ENCODE data around the gene OPRD1. TPM values are rescaled to one million over a fixed set of nuclear protein-coding genes. Genes with fewer than 3 reads are reported as not detected.
A peak's percentile ranks its signal among the peaks of the same experiment; 100 is the strongest.

Gene OPRD1
- total and polyA plus RNA-seq, 2 donors (not counting 1 experiment from before 2014, with no cell fraction given), result not detected

- Histone ChIP-seq H3K4me2 (replicated peaks; ENCODE audit: low read depth, low read length, poor library complexity, severe bottlenecking) (no peak overlapping the region), H4K20me1 (ENCODE audit: control insufficient read depth, insufficient read depth, low read length, poor library complexity, severe bottlenecking) (peaks cover 16% of the 10 kb centered on the region), H3K79me2 (ENCODE audit: control insufficient read depth, insufficient read depth, low read length) (peaks cover 69% of the 10 kb centered on the region), H3K4me3 (ENCODE audit: control extremely low read depth in 1 of 5, extremely low read depth in 1 of 5, insufficient read depth in 1 of 5, low read depth in 2 of 5, low read length in 4 of 5) (no peak overlapping the region), H3K27me3 (replicated peaks in 1 of 4; ENCODE audit: control extremely low read depth in 1 of 4, control insufficient read depth in 3 of 4, insufficient read depth in 4 of 4, low read length in 3 of 4) (no peaks in the 10 kb centered on the region), H3K9me3 (ENCODE audit: control extremely low read depth in 1 of 3, control insufficient read depth in 2 of 3, insufficient read depth in 1 of 3, low read length in 2 of 3) (peaks cover 0 to 3% (median 0%) of the 10 kb centered on the region in 3 donors), H3K36me3 (replicated peaks in 1 of 2; ENCODE audit: control extremely low read depth in 1 of 2, control insufficient read depth in 1 of 2, extremely low read depth in 1 of 2, insufficient read depth in 2 of 2, low read length in 1 of 2) (peaks cover 1 to 19% of the 10 kb centered on the region in 2 experiments), H3K27ac (ENCODE audit: low read length in 2 of 2) (peak overlapping the region in 1 of 2 donors; percentile 5), H2AFZ (ENCODE audit: insufficient read depth, low read depth, low read length, poor library complexity, severe bottlenecking) (no peak overlapping the region), H3K9ac (ENCODE audit: low read length) (no peak overlapping the region), H3K4me1 (ENCODE audit: control insufficient read depth in 2 of 2, insufficient read depth in 2 of 2, low read length in 2 of 2) (peaks cover 6 to 8% of the 10 kb centered on the region in 2 donors)
- H3K9me3 Mint-ChIP-seq (ENCODE audit: insufficient read depth), result no peaks in the 10 kb centered on the region
- intact Hi-C loops (cut with micrococcal nuclease), result no loop called here
- H3K27me3 Mint-ChIP-seq, result no peaks in the 10 kb centered on the region
- ChIA-PET CTCF (interaction anchor here (0.7 to 8.0 kb wide), 3 partner anchors 17 to 135 kb away, joined by 3 to 72 read pairs (median 3); no protein-coding TSS in a partner anchor), POLR2A (no interaction called here)
- no peak overlapping the region for H3K4me3 Mint-ChIP-seq
- WGBS (ENCODE audit: insufficient coverage), result 44% methylated on average over 3 of the region's 3 CpGs
- peaks cover 46% of the 10 kb centered on the region for H3K4me1 Mint-ChIP-seq
- TF ChIP-seq EZH2 (IDR thresholded peaks at IDR 0.05; ENCODE audit: borderline replicate concordance, insufficient read depth, low read depth, low read length, poor library complexity, severe bottlenecking), result no peak
- TF ChIP-seq, protein P1, sequence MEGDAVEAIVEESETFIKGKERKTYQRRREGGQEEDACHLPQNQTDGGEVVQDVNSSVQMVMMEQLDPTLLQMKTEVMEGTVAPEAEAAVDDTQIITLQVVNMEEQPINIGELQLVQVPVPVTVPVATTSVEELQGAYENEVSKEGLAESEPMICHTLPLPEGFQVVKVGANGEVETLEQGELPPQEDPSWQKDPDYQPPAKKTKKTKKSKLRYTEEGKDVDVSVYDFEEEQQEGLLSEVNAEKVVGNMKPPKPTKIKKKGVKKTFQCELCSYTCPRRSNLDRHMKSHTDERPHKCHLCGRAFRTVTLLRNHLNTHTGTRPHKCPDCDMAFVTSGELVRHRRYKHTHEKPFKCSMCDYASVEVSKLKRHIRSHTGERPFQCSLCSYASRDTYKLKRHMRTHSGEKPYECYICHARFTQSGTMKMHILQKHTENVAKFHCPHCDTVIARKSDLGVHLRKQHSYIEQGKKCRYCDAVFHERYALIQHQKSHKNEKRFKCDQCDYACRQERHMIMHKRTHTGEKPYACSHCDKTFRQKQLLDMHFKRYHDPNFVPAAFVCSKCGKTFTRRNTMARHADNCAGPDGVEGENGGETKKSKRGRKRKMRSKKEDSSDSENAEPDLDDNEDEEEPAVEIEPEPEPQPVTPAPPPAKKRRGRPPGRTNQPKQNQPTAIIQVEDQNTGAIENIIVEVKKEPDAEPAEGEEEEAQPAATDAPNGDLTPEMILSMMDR (IDR thresholded peaks at IDR 0.05), result no peak
- H3K27ac Mint-ChIP-seq, result peak overlapping the region; percentile 68
- DNase-seq (no peak), ATAC-seq (ENCODE audit: low read depth) (no peak)
Observed at GRCh38 chr1:28898405-28898881, 86.5 kb downstream of the OPRD1 start.

GRCh38 chr1:28899267-28899666 is 87.3 kb downstream of the OPRD1 start:
- ChIA-PET POLR2A (no interaction called here), CTCF (interaction anchor here (0.9 to 8.0 kb wide), 4 partner anchors 16 to 303 kb away, joined by 3 to 72 read pairs (median 5); partner anchors contain the start of gene EPB41)
- DNase-seq, result no peak
- Histone ChIP-seq H3K4me3 (ENCODE audit: control extremely low read depth in 1 of 5, extremely low read depth in 1 of 5, insufficient read depth in 1 of 5, low read depth in 2 of 5, low read length in 4 of 5) (no peak overlapping the region), H3K36me3 (replicated peaks in 1 of 2; ENCODE audit: control extremely low read depth in 1 of 2, control insufficient read depth in 1 of 2, extremely low read depth in 1 of 2, insufficient read depth in 2 of 2, low read length in 1 of 2) (peaks cover 0 to 12% of the 10 kb centered on the region in 2 experiments), H3K27me3 (replicated peaks in 1 of 4; ENCODE audit: control extremely low read depth in 1 of 4, control insufficient read depth in 3 of 4, insufficient read depth in 4 of 4, low read length in 3 of 4) (no peaks in the 10 kb centered on the region), H3K79me2 (ENCODE audit: control insufficient read depth, insufficient read depth, low read length) (peaks cover 75% of the 10 kb centered on the region), H3K4me1 (ENCODE audit: control insufficient read depth in 2 of 2, insufficient read depth in 2 of 2, low read length in 2 of 2) (peaks cover 6 to 8% of the 10 kb centered on the region in 2 donors), H3K27ac (ENCODE audit: low read length in 2 of 2) (no peak overlapping the region), H3K9me3 (ENCODE audit: control extremely low read depth in 1 of 3, control insufficient read depth in 2 of 3, insufficient read depth in 1 of 3, low read length in 2 of 3) (peaks cover 0 to 1% (median under 1%) of the 10 kb centered on the region in 3 donors), H3K9ac (ENCODE audit: low read length) (no peak overlapping the region), H4K20me1 (ENCODE audit: control insufficient read depth, insufficient read depth, low read length, poor library complexity, severe bottlenecking) (peaks cover 16% of the 10 kb centered on the region), H2AFZ (ENCODE audit: insufficient read depth, low read depth, low read length, poor library complexity, severe bottlenecking) (no peak overlapping the region), H3K4me2 (replicated peaks; ENCODE audit: low read depth, low read length, poor library complexity, severe bottlenecking) (no peak overlapping the region)
- intact Hi-C loops (cut with micrococcal nuclease), result no loop called here
- WGBS (ENCODE audit: insufficient coverage), result 43% methylated on average over 1 of the region's 2 CpGs
- Mint-ChIP-seq H3K27ac (peak overlapping the region; percentile 38), H3K4me3 (no peak overlapping the region), H3K27me3 (no peaks in the 10 kb centered on the region), H3K9me3 (ENCODE audit: insufficient read depth) (peaks cover under 1% of the 10 kb centered on the region), H3K4me1 (peaks cover 43% of the 10 kb centered on the region)
- TF ChIP-seq, protein P1 (IDR thresholded peaks at IDR 0.05), result no peak
- TF ChIP-seq EZH2 (IDR thresholded peaks at IDR 0.05; ENCODE audit: borderline replicate concordance, insufficient read depth, low read depth, low read length, poor library complexity, severe bottlenecking), result no peak
- no peak for ATAC-seq (ENCODE audit: low read depth)

All from B cell (primary cell).